B cell (primary cell): ENCODE results near the gene LGR5. TPM values are rescaled to one million over a fixed set of nuclear protein-coding genes. Genes with fewer than 3 reads are reported as not detected.
"Not testable (repeated sequence)": the region's sequence is repeated elsewhere in the genome, so short reads cannot be mapped to it uniquely, and the experiment has no call there.

Experiments used
- ATAC-seq: fragments of 200-7000 bp; cut with Tn5 transposase; one replicate; pipeline ENCODE4 v1.10.0; 2021; ENCODE audit warnings: low read depth, mild to moderate bottlenecking, moderate number of reproducible peaks, moderate library complexity
- CTCF ChIA-PET: fragments of 350-600 bp; sonication (Branson Sonifier 250); formaldehyde crosslinking; loops from one replicate; lab custom pipeline; 2021; ENCODE audit warnings: antibody characterized with exemption, inconsistent platforms; lab: Charles Lee
- POLR2A ChIA-PET: fragments of 350-600 bp; sonication (Branson Sonifier 250); formaldehyde crosslinking; loops from one replicate; lab custom pipeline; 2021; ENCODE audit warnings: antibody characterized with exemption; lab: Charles Lee
- DNase-seq: peaks from one replicate; pipeline ENCODE4 v3.0.0; 2013
- H2AFZ ChIP-seq: 2 replicates; pipeline ENCODE4 v1.6.1; 2012; ENCODE audit warnings: mild to moderate bottlenecking, low read depth, low read length; ENCODE audit not compliant: insufficient read depth, poor library complexity, severe bottlenecking
- H3K27ac ChIP-seq, 2 donors: 1 replicate in 1 of 2; 2 replicates in 1 of 2; pipeline ENCODE4 v1.5.1; 2012 to 2013; ENCODE audit warnings: low read length in 2 of 2, mild to moderate bottlenecking in 2 of 2, moderate library complexity in 1 of 2
- H3K27me3 ChIP-seq, 4 experiments: fragments of 200-600 bp in 1 of 4; sonication (generic) in 1 of 4; replicated peaks in 1 of 4; 1 replicate in 2 of 4; 2 replicates in 2 of 4; pipeline versions ENCODE4 v1.6.1 to v1.7.0; 2013 to 2016; ENCODE audit warnings: low read length in 3 of 4, mild to moderate bottlenecking in 2 of 4, mixed read lengths in 1 of 4, moderate library complexity in 1 of 4; ENCODE audit not compliant: insufficient read depth in 4 of 4, control insufficient read depth in 3 of 4; ENCODE audit errors: control extremely low read depth in 1 of 4
- H3K36me3 ChIP-seq, 2 experiments: replicated peaks in 1 of 2; 1 replicate in 1 of 2; 2 replicates in 1 of 2; pipeline versions ENCODE4 v1.6.1 to v1.7.1; 2013; ENCODE audit warnings: low read length in 1 of 2; ENCODE audit not compliant: insufficient read depth in 2 of 2, control insufficient read depth in 1 of 2; ENCODE audit errors: control extremely low read depth in 1 of 2, extremely low read depth in 1 of 2
- H3K4me1 ChIP-seq, 2 donors: fragments of 200-600 bp in 1 of 2; sonication (generic) in 1 of 2; 1 replicate in 1 of 2; 2 replicates in 1 of 2; pipeline versions ENCODE4 v1.5.1 to v1.6.1; 2013 to 2017; ENCODE audit warnings: low read length in 2 of 2; ENCODE audit not compliant: control insufficient read depth in 2 of 2, insufficient read depth in 2 of 2
- H3K4me2 ChIP-seq: replicated peaks from 2 replicates; pipeline ENCODE3; 2012; ENCODE audit warnings: mild to moderate bottlenecking, low read depth, low read length; ENCODE audit not compliant: poor library complexity, severe bottlenecking
- H3K4me3 ChIP-seq, 5 experiments: fragments of 200-600 bp in 1 of 5; sonication (generic) in 1 of 5; 1 replicate in 3 of 5; 2 replicates in 2 of 5; pipeline versions ENCODE4 v1.5.1 to v1.7.0; 2011 to 2016; ENCODE audit warnings: low read length in 4 of 5, mild to moderate bottlenecking in 4 of 5, low read depth in 2 of 5, control low read depth in 1 of 5, moderate library complexity in 1 of 5; ENCODE audit not compliant: insufficient read depth in 1 of 5; ENCODE audit errors: control extremely low read depth in 1 of 5, extremely low read depth in 1 of 5
- H3K79me2 ChIP-seq: fragments of 200-600 bp; sonication (generic); one replicate; pipeline ENCODE4 v1.6.0; 2016; ENCODE audit warnings: low read length; ENCODE audit not compliant: control insufficient read depth, insufficient read depth
- H3K9ac ChIP-seq: fragments of 200-600 bp; sonication (generic); 2 replicates; pipeline ENCODE4 v1.6.1; 2017; ENCODE audit warnings: mild to moderate bottlenecking, low read length, moderate library complexity
- H3K9me3 ChIP-seq, 3 donors: one replicate each; pipeline versions ENCODE4 v1.6.1 to v1.7.1; 2013; ENCODE audit warnings: low read length in 2 of 3; ENCODE audit not compliant: control insufficient read depth in 2 of 3, insufficient read depth in 1 of 3; ENCODE audit errors: control extremely low read depth in 1 of 3
- H4K20me1 ChIP-seq: 2 replicates; pipeline ENCODE4 v1.6.0; 2012; ENCODE audit warnings: mild to moderate bottlenecking, low read length; ENCODE audit not compliant: insufficient read depth, control insufficient read depth, poor library complexity, severe bottlenecking
- H3K27ac Mint-ChIP-seq: one replicate; pipeline ENCODE4 v1.8.0; 2021; ENCODE audit warnings: mixed read lengths
- H3K27me3 Mint-ChIP-seq: one replicate; pipeline ENCODE4 v1.8.0; 2021; ENCODE audit warnings: mixed read lengths
- H3K4me1 Mint-ChIP-seq: one replicate; pipeline ENCODE4 v1.8.0; 2021; ENCODE audit warnings: mixed read lengths
- H3K4me3 Mint-ChIP-seq: one replicate; pipeline ENCODE4 v1.8.0; 2021; ENCODE audit warnings: mixed read lengths
- H3K9me3 Mint-ChIP-seq: one replicate; pipeline ENCODE4 v1.8.0; 2022; ENCODE audit warnings: mixed read lengths; ENCODE audit not compliant: insufficient read depth
- EZH2 ChIP-seq: IDR thresholded peaks from 2 replicates; pipeline ENCODE4 v1.6.1; 2012; ENCODE audit warnings: borderline replicate concordance, low read depth, mild to moderate bottlenecking, moderate library complexity, low read length; ENCODE audit not compliant: insufficient read depth, poor library complexity, severe bottlenecking
- whole genome bisulfite sequencing: methylation state at CpG from one replicate; pipeline ENCODE4 v1.1.5; 2013; ENCODE audit warnings: missing lambda C conversion rate; ENCODE audit not compliant: insufficient coverage; 5-methylcytosine and 5-hydroxymethylcytosine counted together
- intact Hi-C: fragments of 100-400 bp; cut with micrococcal nuclease; formaldehyde crosslinking; loops from one replicate; pipeline ENCODE4 v1.10.0; 2022
- polyA plus RNA-seq: library from polyadenylated mRNA; depleted of rRNA; stranded (reverse); fragments of >200 nt; gene quantifications from 2 replicates; pipeline ENCODE4 v1.2.3, GENCODE V29; 2012
- total RNA-seq, 2 donors: library from RNA; stranded (reverse); fragments of 120-200 nt in 1 of 2; gene quantifications; 1 replicate in 1 of 2; 2 replicates in 1 of 2; pipeline versions ENCODE4 v1.2.3 to v1.2.4, GENCODE V29; 2013 to 2022
- TF ChIP-seq, protein P1 (sequence below): fragments of 200-600 bp; IDR thresholded peaks from one replicate; pipeline ENCODE4 v1.8.0; 2022; ENCODE audit warnings: antibody characterized with exemption, mild to moderate bottlenecking

LGR5 gene
- total and polyA plus RNA-seq, 2 donors (not counting 1 experiment from before 2014, with no cell fraction given) = 0.06 TPM; not detected in 1

GRCh38 chr12:71478270-71478669, 38.7 kb downstream of the LGR5 start:
- Histone ChIP-seq H3K9me3 (no peaks in the 10 kb centered on the region), H3K9ac (no peak overlapping the region), H3K79me2 (no peaks in the 10 kb centered on the region), H3K4me3 (no peak overlapping the region), H3K4me2 (no peak overlapping the region), H3K36me3 (no peaks in the 10 kb centered on the region), H4K20me1 (no peaks in the 10 kb centered on the region), H2AFZ (no peak overlapping the region), H3K27me3 (no peaks in the 10 kb centered on the region), H3K4me1 (no peaks in the 10 kb centered on the region), H3K27ac (no peak overlapping the region)
- H3K27ac Mint-ChIP-seq = no peak overlapping the region
- no peaks in the 10 kb centered on the region for H3K4me1 Mint-ChIP-seq
- POLR2A ChIA-PET = no interaction called here
- H3K27me3 Mint-ChIP-seq = peaks cover 10% of the 10 kb centered on the region
- DNase-seq (no peak), ATAC-seq (no peak)
- no peak for TF ChIP-seq EZH2
- TF ChIP-seq, protein P1, sequence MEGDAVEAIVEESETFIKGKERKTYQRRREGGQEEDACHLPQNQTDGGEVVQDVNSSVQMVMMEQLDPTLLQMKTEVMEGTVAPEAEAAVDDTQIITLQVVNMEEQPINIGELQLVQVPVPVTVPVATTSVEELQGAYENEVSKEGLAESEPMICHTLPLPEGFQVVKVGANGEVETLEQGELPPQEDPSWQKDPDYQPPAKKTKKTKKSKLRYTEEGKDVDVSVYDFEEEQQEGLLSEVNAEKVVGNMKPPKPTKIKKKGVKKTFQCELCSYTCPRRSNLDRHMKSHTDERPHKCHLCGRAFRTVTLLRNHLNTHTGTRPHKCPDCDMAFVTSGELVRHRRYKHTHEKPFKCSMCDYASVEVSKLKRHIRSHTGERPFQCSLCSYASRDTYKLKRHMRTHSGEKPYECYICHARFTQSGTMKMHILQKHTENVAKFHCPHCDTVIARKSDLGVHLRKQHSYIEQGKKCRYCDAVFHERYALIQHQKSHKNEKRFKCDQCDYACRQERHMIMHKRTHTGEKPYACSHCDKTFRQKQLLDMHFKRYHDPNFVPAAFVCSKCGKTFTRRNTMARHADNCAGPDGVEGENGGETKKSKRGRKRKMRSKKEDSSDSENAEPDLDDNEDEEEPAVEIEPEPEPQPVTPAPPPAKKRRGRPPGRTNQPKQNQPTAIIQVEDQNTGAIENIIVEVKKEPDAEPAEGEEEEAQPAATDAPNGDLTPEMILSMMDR = no peak
- H3K9me3 Mint-ChIP-seq = no peaks in the 10 kb centered on the region
- no CpG with 5 or more reads among the region's 1 CpG for WGBS
- CTCF ChIA-PET = interaction anchor here (0.8 kb wide), 1 partner anchor 10 kb away, joined by 3 read pairs; no protein-coding TSS in a partner anchor
- H3K4me3 Mint-ChIP-seq = no peak overlapping the region
- intact Hi-C loops = no loop called here

DNA sequence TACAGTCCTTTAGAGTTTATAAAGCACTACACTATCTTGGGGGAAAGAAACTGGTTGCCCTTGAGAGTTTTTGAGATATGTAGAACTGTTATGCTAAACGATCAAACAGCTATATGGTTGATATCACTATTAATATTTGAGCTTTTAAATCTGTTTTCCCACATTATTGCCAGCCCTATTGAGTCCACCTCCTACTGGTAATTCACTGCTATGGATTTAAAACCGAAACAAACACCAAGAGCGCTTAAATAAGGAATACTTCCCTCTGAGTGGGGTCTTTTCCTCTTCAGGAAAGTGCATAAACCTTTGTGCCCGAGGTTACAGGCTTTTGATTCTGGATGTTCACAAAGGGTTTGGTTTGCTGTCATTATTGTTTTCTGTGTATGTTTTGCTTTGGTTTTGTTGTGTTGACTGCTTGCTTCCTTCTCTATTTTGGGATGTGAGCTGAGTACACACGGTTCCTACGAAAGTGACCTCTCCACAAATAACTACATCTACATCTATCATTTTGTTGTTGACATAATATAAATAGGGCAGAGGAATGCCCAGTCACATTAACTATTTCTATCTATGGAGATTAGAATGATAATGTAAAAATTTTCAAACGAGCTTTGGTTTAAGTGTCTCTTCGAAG, 44.8 kb downstream of the LGR5 start:
- ATAC-seq = no peak

GRCh38 chr12:71490844-71491243, 51.2 kb downstream of the LGR5 start:
- H3K4me2 ChIP-seq, H3K4me1 ChIP-seq, H3K9ac ChIP-seq, H3K4me3 Mint-ChIP-seq, H3K27ac Mint-ChIP-seq, H3K27ac ChIP-seq, CTCF ChIA-PET, H4K20me1 ChIP-seq, H3K4me1 Mint-ChIP-seq, ATAC-seq, H3K27me3 ChIP-seq, intact Hi-C loops, H3K9me3 Mint-ChIP-seq, H3K79me2 ChIP-seq, H2AFZ ChIP-seq, POLR2A ChIA-PET, H3K27me3 Mint-ChIP-seq, H3K4me3 ChIP-seq, H3K36me3 ChIP-seq, DNase-seq: not testable (repeated sequence)
- peaks cover 0 to 15% (median 12%) of the 10 kb centered on the region in 3 donors for H3K9me3 ChIP-seq
- WGBS = no CpG with 5 or more reads among the region's 2 CpGs

More for the DNA sequence above, 44.8 kb downstream of the LGR5 start:
- no peak overlapping the region for H3K4me2 ChIP-seq
- TF ChIP-seq, protein P1 = no peak
- no peak for TF ChIP-seq EZH2
- no peaks in the 10 kb centered on the region for H3K36me3 ChIP-seq
- H3K27ac ChIP-seq = no peak overlapping the region
- H3K79me2 ChIP-seq = no peaks in the 10 kb centered on the region
- no peaks in the 10 kb centered on the region for H3K4me1 ChIP-seq
- Mint-ChIP-seq H3K4me3 (no peak overlapping the region), H3K27ac (no peak overlapping the region), H3K4me1 (no peaks in the 10 kb centered on the region), H3K9me3 (no peaks in the 10 kb centered on the region), H3K27me3 (peaks cover 9% of the 10 kb centered on the region)
- H4K20me1 ChIP-seq = no peaks in the 10 kb centered on the region
- CTCF ChIA-PET = no interaction called here
- no peak overlapping the region for H2AFZ ChIP-seq
- intact Hi-C loops = no loop called here
- H3K4me3 ChIP-seq = no peak overlapping the region
- H3K9ac ChIP-seq = no peak overlapping the region
- no peak for DNase-seq
- H3K27me3 ChIP-seq = no peaks in the 10 kb centered on the region
- H3K9me3 ChIP-seq = no peaks in the 10 kb centered on the region
- no CpG with 5 or more reads among the region's 8 CpGs for WGBS
- POLR2A ChIA-PET = no interaction called here
